Stimulated activated CD4-positive, alpha-beta T cell treated with anti-CD3 and anti-CD28 coated beads, Interleukin-1b, Interleukin-23, amount 100 ng/mL, for 48 hours (primary cell): ENCODE measurements around the gene ANXA8L1.
"Not testable (repeated sequence)": the region's sequence is repeated elsewhere in the genome, so short reads cannot be mapped to it uniquely, and the experiment has no call there.

ENCODE experiments used
- DNase-seq: peaks from one replicate; pipeline ENCODE4 v3.0.0-alpha.2; 2020

ANXA8L1 gene

GRCh38 chr10:46398212-46398886 lies 22.8 kb downstream of the ANXA8L1 start:
- DNase-seq = not testable (repeated sequence)

GRCh38 chr10:46409556-46409955 lies 34.0 kb downstream of the ANXA8L1 start:
- not testable (repeated sequence) for DNase-seq

- DNase-seq = not testable (repeated sequence)
Observed at GRCh38 chr10:46411123-46411522, 35.5 kb downstream of the ANXA8L1 start.

GRCh38 chr10:46412665-46413064 lies 37.1 kb downstream of the ANXA8L1 start:
- DNase-seq = not testable (repeated sequence)

- not testable (repeated sequence) for DNase-seq
Observed at GRCh38 chr10:46415291-46415690, 39.7 kb downstream of the ANXA8L1 start.

- DNase-seq = not testable (repeated sequence)
Observed at GRCh38 chr10:46418283-46418682, 42.7 kb downstream of the ANXA8L1 start.

GRCh38 chr10:46419570-46420379 lies 44.2 kb downstream of the ANXA8L1 start:
- DNase-seq = not testable (repeated sequence)

- DNase-seq = not testable (repeated sequence)
Observed at GRCh38 chr10:46423550-46423949, 48.0 kb downstream of the ANXA8L1 start.

- not testable (repeated sequence) for DNase-seq
Observed at GRCh38 chr10:46440942-46441341, 65.4 kb downstream of the ANXA8L1 start.
